Vagina (tissue), 2 donors: ENCODE results near the gene KRT24. TPM values are rescaled to one million over a fixed set of nuclear protein-coding genes. Genes with fewer than 3 reads are reported as not detected.

Experiments used
- DNase-seq, 2 donors: peaks; one replicate each; pipeline ENCODE4 v3.0.0-alpha.2; 2017; ENCODE audit errors: extremely low spot score in 2 of 2
- H3K27ac ChIP-seq: fragments of 200-600 bp; sonication (generic); one replicate; pipeline ENCODE4 v1.5.1; 2019
- H3K27me3 ChIP-seq: fragments of 200-600 bp; sonication (generic); one replicate; pipeline ENCODE4 v1.5.1; 2019
- H3K36me3 ChIP-seq, 2 donors: fragments of 200-600 bp; sonication (generic); one replicate each; pipeline ENCODE4 v1.5.1; 2017 to 2019
- H3K4me1 ChIP-seq: fragments of 200-600 bp; sonication (generic); one replicate; pipeline ENCODE4 v1.5.1; 2019
- H3K4me3 ChIP-seq, 2 donors: fragments of 200-600 bp; sonication (generic); 1 replicate in 1 of 2; 2 replicates in 1 of 2; pipeline ENCODE4 v1.5.1; 2016 to 2019
- H3K9me3 ChIP-seq: fragments of 200-600 bp; sonication (generic); one replicate; pipeline ENCODE4 v1.5.1; 2019
- CTCF ChIP-seq, 3 experiments: fragments of 450-650 bp in 2 of 3; fragments of 200-600 bp in 1 of 3; sonication (generic) in 1 of 3; IDR thresholded peaks; one replicate each; pipeline ENCODE4 v1.5.1; 2017 to 2019; ENCODE audit warnings: antibody characterized with exemption in 3 of 3, mild to moderate bottlenecking in 2 of 3, moderate library complexity in 2 of 3
- POLR2A ChIP-seq, 2 donors: fragments of 450-650 bp; IDR thresholded peaks; one replicate each; pipeline ENCODE4 v1.6.1; 2017; ENCODE audit warnings: antibody characterized with exemption in 2 of 2, mild to moderate bottlenecking in 2 of 2, moderate library complexity in 2 of 2
- POLR2AphosphoS5 ChIP-seq, 2 donors: sonication (generic); formaldehyde crosslinking; IDR thresholded peaks; one replicate each; pipeline ENCODE4 v1.9.0; 2017; ENCODE audit warnings: antibody characterized with exemption in 2 of 2, mild to moderate bottlenecking in 2 of 2, low read depth in 1 of 2; ENCODE audit not compliant: insufficient read depth in 1 of 2
- intact Hi-C: fragments of 100-400 bp; cut with DNase I; formaldehyde crosslinking; loops from one replicate; pipeline ENCODE4 v1.15.1; 2023
- total RNA-seq: library from RNA; depleted of rRNA; stranded (reverse); fragments of >200 nt; gene quantifications from one replicate; pipeline ENCODE4 v1.2.3, GENCODE V29; 2016

The KRT24 gene
- total RNA-seq, 1 donor from 2014 or later: 1.5 TPM

DNA sequence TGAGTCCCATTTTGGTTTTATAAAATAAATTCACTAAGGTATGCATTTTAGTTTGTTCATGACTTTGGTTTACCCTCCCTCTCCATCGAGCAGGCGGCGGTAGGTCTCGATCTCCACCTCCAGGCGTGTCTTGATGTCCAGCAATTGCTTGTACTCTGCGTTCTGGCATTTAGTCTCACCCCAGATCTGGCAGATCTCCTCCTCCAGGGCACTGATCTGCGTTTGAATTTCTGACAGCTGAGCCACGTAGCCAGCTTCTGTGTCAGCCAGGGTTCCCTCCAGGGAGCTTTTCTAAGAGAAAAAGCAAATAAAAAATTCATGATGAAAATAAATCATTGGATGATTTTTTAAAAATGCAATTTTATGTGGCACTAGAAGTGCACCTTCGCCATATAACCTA, 4.2 kb downstream of the KRT24 start:
- H3K9me3 ChIP-seq: no peaks in the 10 kb centered on the region
- TF ChIP-seq POLR2A (IDR thresholded peaks at IDR 0.05) (no peak), CTCF (IDR thresholded peaks at IDR 0.05) (no peak), POLR2AphosphoS5 (IDR thresholded peaks at IDR 0.05; ENCODE audit: insufficient read depth in 1 of 2, low read depth in 1 of 2) (no peak)
- H3K4me3 ChIP-seq: no peak overlapping the region
- intact Hi-C loops: no loop called here
- H3K27me3 ChIP-seq: no peaks in the 10 kb centered on the region
- no peaks in the 10 kb centered on the region for H3K36me3 ChIP-seq
- DNase-seq: no peak
- H3K27ac ChIP-seq: peak overlapping the region; percentile 22
- peaks cover 38% of the 10 kb centered on the region for H3K4me1 ChIP-seq

DNA sequence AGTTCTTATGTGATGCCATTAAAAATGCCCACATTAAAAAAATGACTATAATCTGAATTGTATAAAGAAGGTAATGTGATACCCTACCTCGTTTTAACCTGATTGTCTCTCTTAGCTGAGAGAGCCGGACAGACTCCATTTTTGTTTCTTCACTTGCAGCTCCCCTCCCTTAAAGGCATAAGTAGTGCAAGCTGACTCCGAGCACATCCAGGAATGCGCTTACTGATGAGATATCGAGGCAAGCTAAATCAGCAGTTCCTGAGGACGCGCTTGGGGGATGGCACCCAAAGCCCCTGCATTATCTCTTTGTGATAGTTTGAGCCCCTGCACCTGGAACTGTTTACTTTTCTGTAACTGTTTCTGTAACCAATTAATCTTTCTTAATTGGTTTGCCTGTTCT, 6.3 kb downstream of the KRT24 start:
- Histone ChIP-seq H3K27me3 (no peaks in the 10 kb centered on the region), H3K4me3 (no peak overlapping the region), H3K9me3 (no peaks in the 10 kb centered on the region), H3K36me3 (no peaks in the 10 kb centered on the region), H3K27ac (no peak overlapping the region), H3K4me1 (peaks cover 38% of the 10 kb centered on the region)
- no peak for TF ChIP-seq POLR2A (IDR thresholded peaks at IDR 0.05)
- intact Hi-C loops: no loop called here
- no peak for DNase-seq

- Histone ChIP-seq H3K9me3 (no peaks in the 10 kb centered on the region), H3K27me3 (no peaks in the 10 kb centered on the region), H3K27ac (no peak overlapping the region), H3K4me1 (peaks cover 38% of the 10 kb centered on the region), H3K36me3 (no peaks in the 10 kb centered on the region), H3K4me3 (no peak overlapping the region)
- intact Hi-C loops: no loop called here
- TF ChIP-seq POLR2AphosphoS5 (IDR thresholded peaks at IDR 0.05; ENCODE audit: insufficient read depth in 1 of 2, low read depth in 1 of 2): no peak
- no peak for TF ChIP-seq POLR2A (IDR thresholded peaks at IDR 0.05)
- TF ChIP-seq CTCF (IDR thresholded peaks at IDR 0.05): no peak
- DNase-seq: no peak
Measured at GRCh38 chr17:40696651-40697072, 6.9 kb downstream of the KRT24 start.

DNA sequence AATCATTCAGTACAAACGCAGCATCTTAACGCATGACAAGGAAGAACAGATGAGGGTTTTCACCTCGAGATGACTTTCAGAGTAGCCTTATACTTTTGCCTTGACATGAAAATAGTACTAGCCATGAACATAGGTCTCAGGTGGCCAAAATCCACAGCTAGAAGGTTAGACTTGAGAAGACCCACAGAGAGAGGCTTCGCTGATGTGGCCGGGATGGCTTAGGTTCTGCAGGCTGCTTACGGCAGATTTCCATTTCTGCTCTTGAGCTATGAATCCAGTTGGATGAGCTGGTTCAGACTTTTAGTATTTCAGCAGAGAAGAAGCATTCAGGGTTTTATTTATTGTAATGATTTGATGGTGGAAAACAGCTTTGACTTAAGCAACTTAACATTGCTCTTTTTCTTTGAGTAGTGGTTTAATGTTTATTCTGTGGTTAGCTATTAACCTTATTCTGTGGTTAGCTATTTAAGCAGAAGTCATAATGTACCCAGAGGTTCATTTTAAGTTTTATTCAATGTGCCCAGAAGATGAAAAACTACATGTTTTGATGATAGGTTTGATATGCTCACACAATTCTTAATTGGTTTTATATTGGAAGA, 7.6 kb downstream of the KRT24 start:
- Histone ChIP-seq H3K4me1 (peaks cover 38% of the 10 kb centered on the region), H3K27me3 (no peaks in the 10 kb centered on the region), H3K27ac (no peak overlapping the region), H3K36me3 (no peaks in the 10 kb centered on the region), H3K4me3 (no peak overlapping the region), H3K9me3 (no peaks in the 10 kb centered on the region)
- no peak for DNase-seq
- intact Hi-C loops: no loop called here
- TF ChIP-seq CTCF (IDR thresholded peaks at IDR 0.05): no peak
- no peak for TF ChIP-seq POLR2A (IDR thresholded peaks at IDR 0.05)
- no peak for TF ChIP-seq POLR2AphosphoS5 (IDR thresholded peaks at IDR 0.05; ENCODE audit: insufficient read depth in 1 of 2, low read depth in 1 of 2)

- no peaks in the 10 kb centered on the region for H3K9me3 ChIP-seq
- intact Hi-C loops: no loop called here
- no peak overlapping the region for H3K4me3 ChIP-seq
- no peak for TF ChIP-seq POLR2AphosphoS5 (IDR thresholded peaks at IDR 0.05; ENCODE audit: insufficient read depth in 1 of 2, low read depth in 1 of 2)
- TF ChIP-seq POLR2A (IDR thresholded peaks at IDR 0.05): no peak
- TF ChIP-seq CTCF (IDR thresholded peaks at IDR 0.05): no peak
- no peaks in the 10 kb centered on the region for H3K27me3 ChIP-seq
- no peak for DNase-seq
- H3K36me3 ChIP-seq: no peaks in the 10 kb centered on the region
- no peak overlapping the region for H3K27ac ChIP-seq
- H3K4me1 ChIP-seq: peaks cover 29% of the 10 kb centered on the region
Measured at GRCh38 chr17:40694584-40694983, 9.0 kb downstream of the KRT24 start.
